T47D (cell line): ENCODE results near the gene DDHD1.

Experiments used
- DNase-seq, 2 experiments: peaks; one replicate each; pipeline versions ENCODE4 v3.0.0 to v3.0.0-alpha.2; 2011 to 2012; ENCODE audit warnings: low read depth in 1 of 2, low spot score in 1 of 2
- JUND ChIP-seq: IDR thresholded peaks from 2 replicates; pipeline ENCODE4 v1.6.1; 2012; ENCODE audit warnings: low read depth
- in situ Hi-C: cut with HindIII; loops from 2 replicates; pipeline ENCODE4 v1.10.0; 2016; ENCODE audit warnings: low sequenced_read_pairs, low pct_unique_long_range_greater_than_20kb

Gene DDHD1

GRCh38 chr14:53032838-53033390 lies 120.2 kb downstream of the DDHD1 start:
- DNase-seq, result no peak
- in situ Hi-C loops, result no loop called here
- no peak for TF ChIP-seq JUND

DNA sequence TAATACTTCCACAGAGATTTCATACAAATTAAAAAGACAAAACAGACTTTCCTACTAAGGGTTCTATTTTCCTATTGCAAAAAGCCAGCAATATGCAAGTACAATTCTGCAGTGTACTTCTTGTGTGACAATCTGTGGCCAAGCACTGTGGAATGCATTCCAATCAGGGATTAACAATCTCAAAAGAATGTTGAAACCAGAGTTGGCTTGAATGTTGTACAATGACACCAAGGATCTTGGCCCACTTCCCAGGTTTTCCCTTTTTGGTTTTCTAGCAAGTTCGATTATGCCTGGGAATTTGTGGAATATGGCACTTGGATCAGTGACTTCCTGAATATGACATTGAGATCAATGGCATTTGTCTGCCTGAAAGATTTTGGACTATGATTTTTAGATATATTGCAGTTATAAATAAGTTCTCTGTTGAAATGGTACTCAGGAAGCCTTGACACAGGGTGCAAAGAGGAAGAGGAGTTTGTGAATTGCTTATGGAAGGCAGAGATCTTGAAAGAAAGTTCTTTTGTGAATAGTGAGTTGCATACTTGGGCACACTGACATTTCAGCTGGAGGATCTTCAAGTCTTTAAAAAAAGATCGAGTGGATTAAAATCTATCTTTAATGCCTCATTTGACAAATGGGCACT lies 120.8 kb downstream of the DDHD1 start:
- DNase-seq, result peak in 1 of 2 experiments; percentile 54
- in situ Hi-C loops, result no loop called here
- TF ChIP-seq JUND, result no peak

- in situ Hi-C loops, result no loop called here
- no peak for DNase-seq
- no peak for TF ChIP-seq JUND
Measured at GRCh38 chr14:53027562-53027961, 125.6 kb downstream of the DDHD1 start.

- TF ChIP-seq JUND, result no peak
- in situ Hi-C loops, result no loop called here
- DNase-seq, result no peak
Measured at GRCh38 chr14:53027041-53027440, 126.1 kb downstream of the DDHD1 start.

GRCh38 chr14:53023325-53023724 lies 129.8 kb downstream of the DDHD1 start:
- no peak for TF ChIP-seq JUND
- DNase-seq, result no peak
- in situ Hi-C loops, result no loop called here

- no peak for TF ChIP-seq JUND
- in situ Hi-C loops, result no loop called here
- DNase-seq, result no peak
Measured at GRCh38 chr14:53022593-53022992, 130.5 kb downstream of the DDHD1 start.

GRCh38 chr14:53020193-53020932 lies 132.8 kb downstream of the DDHD1 start:
- in situ Hi-C loops, result no loop called here
- DNase-seq, result no peak
- no peak for TF ChIP-seq JUND

DNA sequence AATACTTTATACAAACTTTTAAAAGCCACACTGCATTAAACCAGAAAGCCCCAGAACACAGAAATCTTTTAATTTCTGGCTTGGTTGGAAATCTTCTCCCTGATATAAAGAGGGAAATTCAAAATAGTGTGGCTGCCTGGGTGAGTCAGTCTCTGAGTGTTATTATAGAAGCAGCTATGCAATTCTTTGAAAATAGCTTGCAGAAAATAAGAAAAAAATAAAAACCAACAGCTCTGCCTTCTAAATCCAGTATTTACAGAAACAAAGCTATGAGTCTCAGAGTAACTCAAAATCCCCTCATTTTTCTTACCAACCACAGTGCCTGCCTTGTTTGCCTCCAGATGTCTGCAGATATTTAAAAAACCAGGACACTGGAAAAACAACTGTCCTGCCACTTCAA lies 133.7 kb downstream of the DDHD1 start:
- no peak for DNase-seq
- in situ Hi-C loops, result no loop called here
- no peak for TF ChIP-seq JUND

GRCh38 chr14:53017837-53018236 lies 135.3 kb downstream of the DDHD1 start:
- in situ Hi-C loops, result no loop called here
- TF ChIP-seq JUND, result no peak
- DNase-seq, result no peak

GRCh38 chr14:53016919-53017318 lies 136.2 kb downstream of the DDHD1 start:
- DNase-seq, result no peak
- in situ Hi-C loops, result no loop called here
- no peak for TF ChIP-seq JUND

DNA sequence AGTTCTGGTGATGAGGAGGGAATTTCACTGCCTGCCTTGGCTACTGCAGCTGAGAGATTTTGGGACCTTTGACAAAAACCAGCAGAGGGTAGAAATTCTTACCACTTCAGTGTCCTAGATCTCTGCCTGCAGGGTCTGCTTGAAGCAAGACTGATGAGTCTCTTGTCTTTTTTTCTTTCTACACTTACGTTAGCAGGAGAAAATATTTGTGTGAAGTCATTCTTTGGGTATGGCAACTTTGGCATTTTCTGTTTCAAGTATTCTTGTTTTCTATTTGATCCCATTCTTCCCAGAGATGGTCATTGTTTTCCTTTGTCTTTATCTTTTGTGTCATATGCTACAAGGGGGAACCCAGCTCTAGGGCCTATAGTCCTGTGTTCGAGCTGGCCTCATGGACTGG lies 136.6 kb downstream of the DDHD1 start:
- in situ Hi-C loops, result no loop called here
- no peak for TF ChIP-seq JUND
- no peak for DNase-seq

DNA sequence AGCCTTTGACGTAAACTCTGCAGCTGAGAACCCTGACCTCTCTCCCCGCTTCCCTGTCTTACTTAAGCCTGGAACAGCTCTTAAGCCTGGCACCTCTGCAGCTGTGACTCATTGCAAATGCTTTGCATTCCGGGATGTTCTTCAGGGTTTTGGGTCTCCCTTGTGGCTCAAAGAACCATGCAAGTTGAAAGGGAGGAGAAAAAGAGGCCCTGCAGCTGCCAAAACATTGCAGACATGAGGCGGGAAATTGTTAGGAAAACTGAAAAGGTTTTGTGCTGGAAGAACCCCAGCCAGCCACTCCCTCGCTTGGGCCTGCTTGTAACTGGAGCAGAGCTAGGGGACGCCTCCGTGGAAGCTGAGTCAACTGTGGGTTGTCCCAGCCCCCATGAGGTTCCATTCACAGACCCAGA lies 142.1 kb downstream of the DDHD1 start:
- DNase-seq, result peak; percentile 12 to 23
- no peak for TF ChIP-seq JUND
- in situ Hi-C loops, result no loop called here

GRCh38 chr14:53010193-53011040 lies 142.7 kb downstream of the DDHD1 start:
- in situ Hi-C loops, result no loop called here
- no peak for DNase-seq
- no peak for TF ChIP-seq JUND
